Vagina (tissue), 2 donors: ENCODE data around the gene GSTO2.

Experiments
- CTCF ChIP-seq, 3 experiments: fragments of 450-650 bp in 2 of 3; fragments of 200-600 bp in 1 of 3; sonication (generic) in 1 of 3; IDR thresholded peaks; one replicate each; pipeline ENCODE4 v1.5.1; 2017 to 2019; ENCODE audit warnings: antibody characterized with exemption in 3 of 3, mild to moderate bottlenecking in 2 of 3, moderate library complexity in 2 of 3
- POLR2A ChIP-seq, 2 donors: fragments of 450-650 bp; IDR thresholded peaks; one replicate each; pipeline ENCODE4 v1.6.1; 2017; ENCODE audit warnings: antibody characterized with exemption in 2 of 2, mild to moderate bottlenecking in 2 of 2, moderate library complexity in 2 of 2
- POLR2AphosphoS5 ChIP-seq, 2 donors: sonication (generic); formaldehyde crosslinking; IDR thresholded peaks; one replicate each; pipeline ENCODE4 v1.9.0; 2017; ENCODE audit warnings: antibody characterized with exemption in 2 of 2, mild to moderate bottlenecking in 2 of 2, low read depth in 1 of 2; ENCODE audit not compliant: insufficient read depth in 1 of 2

DNA sequence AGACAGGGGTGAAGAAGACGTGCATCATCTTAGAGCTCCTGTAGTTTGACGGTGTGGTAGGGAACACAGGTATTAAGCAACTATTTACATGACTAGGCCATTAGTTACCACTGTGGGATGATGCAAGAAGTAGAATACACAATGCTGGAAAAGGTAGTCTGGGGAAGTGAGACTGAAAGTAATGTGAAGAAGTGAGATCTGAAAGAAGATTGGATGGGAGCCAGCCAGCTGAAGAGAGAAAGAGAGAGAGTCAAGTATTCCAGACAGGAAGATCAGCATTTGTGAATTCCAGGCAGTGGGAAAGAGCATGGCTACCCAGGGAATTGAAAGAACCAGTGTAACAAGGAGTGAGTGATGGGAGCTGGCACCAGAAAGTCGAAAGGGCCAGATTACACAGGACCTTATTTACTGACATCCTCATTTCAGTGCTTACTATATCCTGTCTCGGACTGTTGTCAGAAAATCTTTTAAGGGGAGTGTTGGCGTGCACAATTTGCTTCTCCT is 80.7 kb downstream of the GSTO2 start:
- TF ChIP-seq CTCF (IDR thresholded peaks at IDR 0.05) (no peak), POLR2AphosphoS5 (IDR thresholded peaks at IDR 0.05; ENCODE audit: insufficient read depth in 1 of 2, low read depth in 1 of 2) (no peak), POLR2A (IDR thresholded peaks at IDR 0.05) (no peak)
